Measurements from ENCODE around the gene FNIP1. TPM values are rescaled to one million over a fixed set of nuclear protein-coding genes. Genes with fewer than 3 reads are reported as not detected.
"Not testable (repeated sequence)": the region's sequence is repeated elsewhere in the genome, so short reads cannot be mapped to it uniquely, and the experiment has no call there.

FNIP1 gene
- total RNA-seq, 4 donors from 2014 or later = 50.2 to 64.1 (median 52.1) TPM

GRCh38 chr5:131745155-131745554 lies 51.7 kb downstream of the FNIP1 start:
- DNase-seq (ENCODE audit: low spot score) (no peak), ATAC-seq (ENCODE audit: low FRiP score) (no peak)
- TF ChIP-seq CTCF (IDR thresholded peaks at IDR 0.05) = no peak

DNA sequence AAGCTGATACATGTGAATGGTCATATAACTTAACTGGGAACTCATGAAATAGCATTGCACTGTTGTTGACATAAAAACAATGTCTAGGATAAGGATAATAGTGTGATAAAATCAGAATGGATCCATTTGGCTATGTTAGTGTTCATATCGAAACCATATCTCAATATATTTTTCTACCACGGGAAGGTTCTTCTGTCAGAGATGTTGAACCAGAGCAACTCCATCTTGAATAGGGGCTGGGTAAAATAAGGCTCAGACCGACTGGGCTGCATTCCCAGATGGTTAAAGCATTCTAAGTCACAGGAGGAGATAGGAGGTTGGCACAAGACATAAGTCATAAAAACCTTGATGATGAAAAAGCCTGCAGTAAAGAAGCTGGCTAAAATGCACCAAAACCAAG lies 56.3 kb downstream of the FNIP1 start:
- no peak for TF ChIP-seq CTCF (IDR thresholded peaks at IDR 0.05)
- DNase-seq (ENCODE audit: low spot score) (no peak), ATAC-seq (ENCODE audit: low FRiP score) (no peak)

DNA sequence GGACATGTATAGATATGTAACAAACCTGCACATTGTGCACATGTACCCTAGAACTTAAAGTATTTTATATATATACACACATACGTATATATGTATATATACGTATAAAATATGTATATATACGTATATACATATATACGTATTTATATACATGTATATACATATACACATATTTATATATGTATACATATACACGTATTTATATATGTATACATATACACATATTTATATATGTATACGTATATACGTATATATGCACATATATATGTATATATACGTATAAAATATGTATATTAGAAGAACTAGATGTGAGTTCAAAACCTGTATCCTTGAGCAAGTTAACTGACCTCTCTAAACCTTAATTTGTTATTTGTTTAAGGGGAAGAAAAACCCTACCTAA lies 61.4 kb downstream of the FNIP1 start:
- no peak for TF ChIP-seq CTCF (IDR thresholded peaks at IDR 0.05)
- DNase-seq (ENCODE audit: low spot score) (no peak), ATAC-seq (ENCODE audit: low FRiP score) (no peak)

- DNase-seq (ENCODE audit: low spot score); ATAC-seq (ENCODE audit: low FRiP score): not testable (repeated sequence)
Measured at GRCh38 chr5:131734939-131735338, 61.9 kb downstream of the FNIP1 start.

DNA sequence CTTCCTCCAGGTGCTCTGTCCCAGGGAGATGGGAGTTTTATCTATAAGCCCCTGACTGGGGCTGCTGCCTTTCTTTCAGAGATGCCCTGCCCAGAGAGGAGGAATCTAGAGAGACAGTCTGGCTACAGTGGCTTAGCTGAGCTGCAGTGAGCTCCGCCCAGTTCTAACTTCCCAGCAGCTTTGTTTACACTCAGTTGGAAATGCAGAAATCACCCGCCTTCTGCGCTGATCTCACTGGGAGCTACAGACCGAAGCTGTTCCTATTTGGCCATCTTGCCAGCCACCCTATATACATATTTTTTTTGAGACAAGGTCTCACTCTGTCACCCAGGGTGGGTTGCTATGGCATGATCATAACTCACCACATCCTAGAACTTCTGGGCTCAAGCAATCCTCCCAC lies 67.5 kb downstream of the FNIP1 start:
- ATAC-seq (ENCODE audit: low FRiP score); DNase-seq (ENCODE audit: low spot score): not testable (repeated sequence)

DNA sequence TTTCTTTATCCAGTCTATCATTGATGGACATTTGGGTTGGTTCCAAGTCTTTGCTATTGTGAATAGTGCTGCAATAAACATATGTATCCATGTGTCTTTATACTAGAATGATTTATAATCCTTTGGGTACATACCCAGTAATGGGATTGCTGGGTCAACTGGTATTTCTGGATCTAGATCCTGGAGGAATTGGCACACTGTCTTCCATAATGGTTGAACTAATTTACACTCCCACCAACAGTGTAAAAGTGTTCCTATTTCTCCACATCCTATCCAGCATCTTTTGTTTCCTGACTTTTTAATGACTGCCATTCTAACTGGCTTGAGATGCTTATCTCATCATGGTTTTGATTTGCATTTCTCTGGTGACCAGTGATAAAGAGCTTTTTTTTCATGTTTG lies 72.7 kb downstream of the FNIP1 start:
- not testable (repeated sequence) for DNase-seq (ENCODE audit: low spot score); ATAC-seq (ENCODE audit: low FRiP score)

GRCh38 chr5:131720714-131721113 lies 76.1 kb downstream of the FNIP1 start:
- DNase-seq (ENCODE audit: low spot score) (no peak), ATAC-seq (ENCODE audit: low FRiP score) (no peak)
- no peak for TF ChIP-seq CTCF (IDR thresholded peaks at IDR 0.05)

DNA sequence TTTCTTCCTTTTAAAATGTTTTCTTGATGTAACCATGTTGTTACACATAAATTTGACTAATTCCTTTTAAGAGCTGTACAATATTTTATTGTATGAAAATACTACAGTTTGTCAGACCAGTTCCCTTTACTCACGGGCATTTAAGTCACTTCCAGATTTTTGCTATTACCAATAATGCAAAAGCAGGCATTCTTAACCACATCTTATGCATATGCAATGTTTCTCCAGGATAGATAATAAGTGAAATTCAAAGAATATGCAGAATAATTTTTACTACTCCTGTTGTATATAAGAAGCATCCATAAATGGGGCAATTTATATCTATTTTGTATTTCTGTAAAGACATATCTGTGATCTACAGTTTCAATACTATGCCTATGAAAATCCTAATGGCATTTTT lies 77.3 kb downstream of the FNIP1 start:
- ATAC-seq (ENCODE audit: low FRiP score) (no peak), DNase-seq (ENCODE audit: low spot score) (no peak)
- no peak for TF ChIP-seq CTCF (IDR thresholded peaks at IDR 0.05)

DNA sequence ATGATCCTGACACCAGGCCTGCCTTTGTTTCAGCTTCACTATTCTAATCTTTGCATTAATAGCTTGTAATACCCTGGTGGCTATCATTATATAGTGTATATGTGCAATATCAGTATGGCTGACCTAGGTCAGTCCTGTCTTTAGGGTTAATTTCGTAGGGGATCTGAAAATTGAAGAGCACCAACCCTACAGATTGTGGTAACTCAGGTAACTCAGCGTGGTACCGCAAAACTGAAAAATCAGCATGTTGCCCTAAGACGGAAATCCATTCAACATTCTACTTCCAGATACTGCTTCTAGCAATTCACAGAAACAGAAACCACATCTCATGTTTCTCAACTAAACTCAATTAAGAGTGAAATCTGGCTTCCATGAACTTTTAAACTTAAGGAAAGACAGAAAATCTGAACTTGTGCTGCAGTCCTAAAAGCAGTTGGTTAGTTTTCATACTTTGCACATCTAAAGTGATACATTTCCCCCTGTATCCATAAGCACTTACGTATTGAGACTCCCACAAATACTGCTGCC lies 78.3 kb downstream of the FNIP1 start:
- no peak for DNase-seq (ENCODE audit: low spot score)
- no peak for ATAC-seq (ENCODE audit: low FRiP score)
- no peak for TF ChIP-seq CTCF (IDR thresholded peaks at IDR 0.05)

DNA sequence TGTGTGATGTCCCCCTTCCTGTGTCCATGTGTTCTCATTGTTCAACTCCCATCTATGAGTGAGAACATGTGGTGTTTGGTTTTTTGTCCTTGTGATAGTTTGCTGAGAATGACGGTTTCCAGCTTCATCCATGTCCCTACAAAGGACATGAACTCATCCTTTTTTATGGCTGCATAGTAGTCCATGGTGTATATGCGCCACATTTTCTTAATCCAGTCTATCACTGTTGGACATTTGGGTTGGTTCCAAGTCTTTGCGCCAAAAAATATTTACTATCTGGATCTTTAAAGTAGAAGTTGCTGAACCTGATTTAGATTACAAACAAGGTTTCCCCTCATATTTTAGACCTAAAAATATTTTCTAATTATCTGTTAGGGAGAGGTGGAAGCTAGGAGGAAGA lies 79.7 kb downstream of the FNIP1 start:
- not testable (repeated sequence) for DNase-seq (ENCODE audit: low spot score); ATAC-seq (ENCODE audit: low FRiP score)

Data from omental fat pad (tissue), 4 donors.